PC-9 (cell line): Measurements from ENCODE around the gene ANKFN1. TPM values are rescaled to one million over a fixed set of nuclear protein-coding genes. Genes with fewer than 3 reads are reported as not detected.
A peak's percentile ranks its signal among the peaks of the same experiment; 100 is the strongest.

ENCODE experiments used
- BruUV-seq: library from RNA; stranded (reverse); fragments of 400-500 nt; replicated peaks from 2 replicates; lab custom pipeline; 2021; lab: Mats Ljungman, UMichigan
- CTCF ChIA-PET: fragments of 300-600 bp; sonication (Branson Sonifier 250); formaldehyde crosslinking; loops from one replicate; lab custom pipeline; 2022; ENCODE audit warnings: antibody characterized with exemption; lab: Charles Lee
- POLR2A ChIA-PET: fragments of 300-600 bp; sonication (Branson Sonifier 250); formaldehyde crosslinking; loops from one replicate; lab custom pipeline; 2022; ENCODE audit warnings: antibody characterized with exemption; ENCODE audit not compliant: unreplicated experiment; lab: Charles Lee
- DNase-seq, 2 experiments: peaks; one replicate each; pipeline versions ENCODE4 v3.0.0 to v3.0.0-alpha.2; 2015 to 2022; ENCODE audit warnings: mixed read lengths in 1 of 2
- H2AFZ ChIP-seq: fragments of 200-600 bp; sonication (generic); 2 replicates; pipeline ENCODE4 v1.8.1; 2017; ENCODE audit warnings: antibody characterized with exemption
- H3F3A ChIP-seq: fragments of 200-600 bp; sonication (generic); 2 replicates; pipeline ENCODE4 v1.8.1; 2017; ENCODE audit warnings: antibody characterized with exemption, mild to moderate bottlenecking, low read depth; ENCODE audit not compliant: insufficient read depth
- H3K27ac ChIP-seq: fragments of 200-600 bp; sonication (generic); 2 replicates; pipeline ENCODE4 v1.6.1; 2016; ENCODE audit warnings: mixed run types
- H3K27me3 ChIP-seq: fragments of 200-600 bp; sonication (generic); 2 replicates; pipeline ENCODE4 v1.6.1; 2016; ENCODE audit warnings: low read depth, mixed run types; ENCODE audit not compliant: insufficient read depth
- H3K36me3 ChIP-seq: fragments of 200-600 bp; sonication (generic); 2 replicates; pipeline ENCODE4 v1.6.1; 2016; ENCODE audit warnings: low read depth, mixed run types
- H3K4me1 ChIP-seq: fragments of 200-600 bp; sonication (generic); replicated peaks from 2 replicates; pipeline ENCODE4 v1.6.1; 2016; ENCODE audit warnings: mixed run types; ENCODE audit not compliant: insufficient read depth
- H3K4me2 ChIP-seq: fragments of 200-600 bp; sonication (generic); 2 replicates; pipeline ENCODE4 v1.6.1; 2017; ENCODE audit warnings: mixed run types
- H3K4me3 ChIP-seq: fragments of 200-600 bp; sonication (generic); 2 replicates; pipeline ENCODE4 v1.6.1; 2016; ENCODE audit warnings: mixed run types
- H3K79me2 ChIP-seq: fragments of 200-600 bp; sonication (generic); 2 replicates; pipeline ENCODE4 v1.6.1; 2017; ENCODE audit warnings: low read depth, mixed run types
- H3K9me2 ChIP-seq: fragments of 200-600 bp; sonication (generic); 2 replicates; pipeline ENCODE4 v1.8.1; 2017; ENCODE audit warnings: mild to moderate bottlenecking; ENCODE audit not compliant: insufficient read depth
- H3K9me3 ChIP-seq: fragments of 200-600 bp; sonication (generic); 2 replicates; pipeline ENCODE4 v1.8.1; 2016; ENCODE audit warnings: low read depth; ENCODE audit not compliant: insufficient read depth
- H4K20me1 ChIP-seq: fragments of 200-600 bp; sonication (generic); 2 replicates; pipeline ENCODE4 v1.8.1; 2017; ENCODE audit not compliant: insufficient read depth
- EZH2 ChIP-seq: fragments of 200-600 bp; sonication (generic); IDR thresholded peaks from 2 replicates; pipeline ENCODE4 v1.8.0; 2017; ENCODE audit warnings: antibody characterized with exemption, low read depth
- intact Hi-C: fragments of 100-400 bp; cut with micrococcal nuclease; formaldehyde crosslinking; loops from one replicate; pipeline ENCODE4 v1.10.0; 2022; ENCODE audit not compliant: unreplicated experiment
- total RNA-seq: library from RNA; stranded (reverse); gene quantifications from 2 replicates; pipeline ENCODE4 v1.2.3, GENCODE V29; 2021
- TF ChIP-seq, protein P1 (sequence below): fragments of 200-600 bp; sonication (generic); conservative IDR thresholded peaks from 2 replicates; pipeline ENCODE4 v1.6.1; 2017; ENCODE audit warnings: mixed run types, antibody characterized with exemption, mild to moderate bottlenecking, moderate library complexity

ANKFN1 gene
- total RNA-seq, 1 experiment from 2014 or later: not detected

DNA sequence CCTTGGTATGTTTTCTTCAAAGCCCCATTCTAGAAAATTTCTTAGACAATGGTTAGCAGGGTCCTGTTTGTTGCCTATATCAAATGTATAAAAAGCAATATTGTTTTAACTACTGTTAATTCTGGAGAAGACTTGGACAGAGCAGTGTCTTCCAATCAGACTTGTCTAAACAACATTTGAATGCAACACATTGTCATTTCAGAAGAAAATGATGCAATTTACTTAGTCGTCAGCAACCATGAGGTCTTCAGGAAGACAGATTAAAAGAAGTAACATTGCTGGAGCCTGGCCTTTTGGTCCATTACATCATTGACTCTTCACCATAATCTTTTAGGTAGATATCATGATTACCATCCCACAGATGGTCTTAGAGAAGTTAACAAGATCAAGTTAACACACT lies 94.5 kb downstream of the ANKFN1 start:
- Histone ChIP-seq H3K9me2 (no peaks in the 10 kb centered on the region), H3F3A (no peaks in the 10 kb centered on the region), H4K20me1 (no peaks in the 10 kb centered on the region), H3K27me3 (no peaks in the 10 kb centered on the region), H3K9me3 (no peaks in the 10 kb centered on the region), H3K4me3 (no peak overlapping the region), H2AFZ (no peak overlapping the region), H3K36me3 (no peaks in the 10 kb centered on the region), H3K79me2 (no peaks in the 10 kb centered on the region), H3K4me1 (no peaks in the 10 kb centered on the region), H3K27ac (no peak overlapping the region), H3K4me2 (no peak overlapping the region)
- no peak for TF ChIP-seq EZH2
- TF ChIP-seq, protein P1, sequence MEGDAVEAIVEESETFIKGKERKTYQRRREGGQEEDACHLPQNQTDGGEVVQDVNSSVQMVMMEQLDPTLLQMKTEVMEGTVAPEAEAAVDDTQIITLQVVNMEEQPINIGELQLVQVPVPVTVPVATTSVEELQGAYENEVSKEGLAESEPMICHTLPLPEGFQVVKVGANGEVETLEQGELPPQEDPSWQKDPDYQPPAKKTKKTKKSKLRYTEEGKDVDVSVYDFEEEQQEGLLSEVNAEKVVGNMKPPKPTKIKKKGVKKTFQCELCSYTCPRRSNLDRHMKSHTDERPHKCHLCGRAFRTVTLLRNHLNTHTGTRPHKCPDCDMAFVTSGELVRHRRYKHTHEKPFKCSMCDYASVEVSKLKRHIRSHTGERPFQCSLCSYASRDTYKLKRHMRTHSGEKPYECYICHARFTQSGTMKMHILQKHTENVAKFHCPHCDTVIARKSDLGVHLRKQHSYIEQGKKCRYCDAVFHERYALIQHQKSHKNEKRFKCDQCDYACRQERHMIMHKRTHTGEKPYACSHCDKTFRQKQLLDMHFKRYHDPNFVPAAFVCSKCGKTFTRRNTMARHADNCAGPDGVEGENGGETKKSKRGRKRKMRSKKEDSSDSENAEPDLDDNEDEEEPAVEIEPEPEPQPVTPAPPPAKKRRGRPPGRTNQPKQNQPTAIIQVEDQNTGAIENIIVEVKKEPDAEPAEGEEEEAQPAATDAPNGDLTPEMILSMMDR: no peak
- ChIA-PET POLR2A (no interaction called here), CTCF (no interaction called here)
- no TSS peak for BruUV-seq
- intact Hi-C loops: no loop called here
- DNase-seq: peak in 1 of 2 experiments; percentile 30

DNA sequence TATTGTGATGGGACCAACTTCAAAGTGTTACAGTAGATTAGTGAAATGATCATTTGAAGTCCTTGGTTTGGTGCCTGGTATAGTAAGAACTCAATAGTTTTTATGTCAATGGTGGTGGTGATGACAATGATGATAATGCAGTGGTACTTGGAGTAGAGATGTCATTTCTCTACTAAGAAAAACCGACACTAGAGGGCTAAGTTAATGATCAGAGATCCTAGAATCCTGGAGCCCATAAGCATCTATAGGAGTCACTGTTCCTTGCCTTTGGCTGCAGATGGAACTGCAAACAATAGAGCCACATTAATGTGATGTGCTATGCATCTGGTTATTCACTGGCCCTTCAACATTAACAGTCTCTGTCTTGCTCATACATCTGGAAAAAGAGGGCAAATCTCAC lies 103.8 kb downstream of the ANKFN1 start:
- H3K27ac ChIP-seq: no peak overlapping the region
- no peaks in the 10 kb centered on the region for H3K79me2 ChIP-seq
- no peak overlapping the region for H2AFZ ChIP-seq
- no peaks in the 10 kb centered on the region for H3K9me3 ChIP-seq
- no peaks in the 10 kb centered on the region for H3K9me2 ChIP-seq
- no peak for TF ChIP-seq EZH2
- TF ChIP-seq, protein P1: no peak
- no peaks in the 10 kb centered on the region for H3K36me3 ChIP-seq
- H3K4me1 ChIP-seq: no peaks in the 10 kb centered on the region
- no peaks in the 10 kb centered on the region for H3K27me3 ChIP-seq
- no peak for DNase-seq
- ChIA-PET CTCF (no interaction called here), POLR2A (no interaction called here)
- intact Hi-C loops: no loop called here
- no peaks in the 10 kb centered on the region for H4K20me1 ChIP-seq
- BruUV-seq: no TSS peak
- no peaks in the 10 kb centered on the region for H3F3A ChIP-seq
- H3K4me3 ChIP-seq: no peak overlapping the region
- H3K4me2 ChIP-seq: no peak overlapping the region

DNA sequence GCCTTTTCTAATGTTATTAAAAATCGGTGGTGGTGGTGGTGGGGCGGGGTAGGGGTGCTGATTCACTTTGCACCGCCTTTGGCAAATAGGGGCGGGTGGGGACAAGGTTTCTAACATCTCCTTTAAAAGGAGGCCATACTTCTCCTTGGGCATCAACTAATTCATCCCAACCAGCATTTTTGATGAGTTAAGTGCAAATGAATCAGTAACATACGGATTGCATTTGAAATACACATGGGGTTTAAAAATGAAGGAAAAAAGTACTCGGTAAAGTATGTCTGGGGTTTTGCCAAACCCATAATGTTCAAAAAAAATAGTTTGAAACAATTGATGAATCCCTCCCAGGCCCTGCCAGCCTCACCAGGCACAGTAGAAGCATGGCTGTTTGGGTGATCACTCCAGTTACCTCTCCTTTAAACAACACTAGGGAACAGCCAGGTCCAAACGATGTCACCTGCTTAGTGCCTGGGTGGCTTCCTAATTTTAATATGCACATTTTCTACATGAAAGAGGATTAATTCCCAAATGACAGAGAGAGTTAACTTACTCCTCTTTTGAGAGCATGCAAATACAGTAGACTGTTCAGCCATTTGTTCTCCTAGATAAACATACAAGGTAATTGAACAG lies 107.2 kb downstream of the ANKFN1 start:
- no peaks in the 10 kb centered on the region for H3K9me3 ChIP-seq
- H3F3A ChIP-seq: no peaks in the 10 kb centered on the region
- H3K4me1 ChIP-seq: no peaks in the 10 kb centered on the region
- H3K4me3 ChIP-seq: no peak overlapping the region
- H2AFZ ChIP-seq: no peak overlapping the region
- no peak overlapping the region for H3K4me2 ChIP-seq
- H3K79me2 ChIP-seq: no peaks in the 10 kb centered on the region
- H3K27me3 ChIP-seq: no peaks in the 10 kb centered on the region
- H3K27ac ChIP-seq: no peak overlapping the region
- intact Hi-C loops: no loop called here
- no peaks in the 10 kb centered on the region for H3K36me3 ChIP-seq
- H4K20me1 ChIP-seq: no peaks in the 10 kb centered on the region
- CTCF ChIA-PET: no interaction called here
- POLR2A ChIA-PET: no interaction called here
- DNase-seq: no peak
- BruUV-seq: no TSS peak
- no peaks in the 10 kb centered on the region for H3K9me2 ChIP-seq
- no peak for TF ChIP-seq EZH2
- TF ChIP-seq, protein P1: no peak
